Subcutaneous adipose tissue (tissue), 4 donors: ENCODE results near the gene LRRC9. TPM values are rescaled to one million over a fixed set of nuclear protein-coding genes. Genes with fewer than 3 reads are reported as not detected.

Experiments
- total RNA-seq, 4 donors: library from RNA; depleted of rRNA; stranded (reverse); fragments of >200 nt; gene quantifications; one replicate each; pipeline ENCODE4 v1.1.0, GENCODE V29; 2016
- TF ChIP-seq, protein P1 (sequence below): fragments of 450-650 bp; IDR thresholded peaks from one replicate; pipeline ENCODE4 v1.5.1; 2016; ENCODE audit warnings: low read depth, mild to moderate bottlenecking, control low read depth, antibody characterized with exemption, moderate library complexity

LRRC9 gene
- total RNA-seq, 4 donors from 2014 or later = 0.17 to 1.5 TPM; not detected in 2

DNA sequence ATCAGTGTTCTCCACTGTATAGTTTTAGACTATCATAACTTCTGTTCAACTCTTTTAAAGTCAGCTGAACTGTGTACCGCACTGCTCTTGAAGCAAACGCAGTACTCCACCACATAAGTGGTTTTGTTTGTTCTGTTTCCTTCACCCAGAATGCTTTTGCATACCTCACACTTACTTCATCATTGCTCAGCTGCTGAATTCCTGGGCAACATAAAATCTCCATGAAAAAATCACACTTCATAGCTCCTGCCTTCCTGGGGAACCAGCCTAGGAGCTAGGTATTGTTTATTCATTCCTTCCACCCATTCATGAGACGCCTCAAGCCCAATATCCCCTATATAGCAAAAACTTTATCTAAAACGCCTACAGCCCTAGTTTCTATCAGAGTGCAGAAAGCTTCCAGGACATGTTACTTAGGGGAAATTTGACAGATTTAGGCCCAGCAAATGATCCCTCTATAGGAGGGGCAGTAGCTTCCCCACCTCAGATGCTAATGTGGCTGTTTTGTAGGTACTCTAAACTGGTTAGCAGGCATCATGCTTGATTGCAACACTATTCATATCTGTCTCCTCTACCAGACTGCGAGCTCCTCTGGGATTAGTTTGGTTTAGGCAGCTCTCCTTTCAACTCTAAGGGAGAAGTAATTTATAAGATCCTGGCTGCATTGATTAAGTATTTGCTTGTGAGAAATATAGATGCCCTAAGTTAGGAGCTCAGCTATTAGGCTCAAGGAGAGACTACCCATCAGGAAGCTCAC lies 44.5 kb downstream of the LRRC9 start:
- TF ChIP-seq, protein P1, sequence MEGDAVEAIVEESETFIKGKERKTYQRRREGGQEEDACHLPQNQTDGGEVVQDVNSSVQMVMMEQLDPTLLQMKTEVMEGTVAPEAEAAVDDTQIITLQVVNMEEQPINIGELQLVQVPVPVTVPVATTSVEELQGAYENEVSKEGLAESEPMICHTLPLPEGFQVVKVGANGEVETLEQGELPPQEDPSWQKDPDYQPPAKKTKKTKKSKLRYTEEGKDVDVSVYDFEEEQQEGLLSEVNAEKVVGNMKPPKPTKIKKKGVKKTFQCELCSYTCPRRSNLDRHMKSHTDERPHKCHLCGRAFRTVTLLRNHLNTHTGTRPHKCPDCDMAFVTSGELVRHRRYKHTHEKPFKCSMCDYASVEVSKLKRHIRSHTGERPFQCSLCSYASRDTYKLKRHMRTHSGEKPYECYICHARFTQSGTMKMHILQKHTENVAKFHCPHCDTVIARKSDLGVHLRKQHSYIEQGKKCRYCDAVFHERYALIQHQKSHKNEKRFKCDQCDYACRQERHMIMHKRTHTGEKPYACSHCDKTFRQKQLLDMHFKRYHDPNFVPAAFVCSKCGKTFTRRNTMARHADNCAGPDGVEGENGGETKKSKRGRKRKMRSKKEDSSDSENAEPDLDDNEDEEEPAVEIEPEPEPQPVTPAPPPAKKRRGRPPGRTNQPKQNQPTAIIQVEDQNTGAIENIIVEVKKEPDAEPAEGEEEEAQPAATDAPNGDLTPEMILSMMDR = no peak

DNA sequence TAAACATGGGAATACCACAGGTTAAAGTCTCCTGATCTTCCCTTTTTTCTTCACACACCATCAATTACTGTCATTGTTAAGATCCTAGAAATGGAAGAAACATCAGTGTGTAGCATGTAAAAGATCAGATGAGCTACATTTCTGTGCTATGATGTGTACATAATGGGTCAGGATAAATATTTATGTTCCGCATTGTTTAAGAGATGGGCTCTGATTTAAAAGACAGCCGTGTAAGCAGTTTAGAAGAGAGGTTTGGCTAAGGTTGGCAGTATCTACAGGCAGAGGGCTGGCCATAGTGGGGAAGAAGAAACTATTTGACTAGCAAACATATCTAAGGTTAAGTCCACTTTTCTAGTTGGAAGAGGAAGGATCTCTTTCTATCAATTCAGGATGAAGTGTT lies 49.4 kb downstream of the LRRC9 start:
- TF ChIP-seq, protein P1 = no peak

DNA sequence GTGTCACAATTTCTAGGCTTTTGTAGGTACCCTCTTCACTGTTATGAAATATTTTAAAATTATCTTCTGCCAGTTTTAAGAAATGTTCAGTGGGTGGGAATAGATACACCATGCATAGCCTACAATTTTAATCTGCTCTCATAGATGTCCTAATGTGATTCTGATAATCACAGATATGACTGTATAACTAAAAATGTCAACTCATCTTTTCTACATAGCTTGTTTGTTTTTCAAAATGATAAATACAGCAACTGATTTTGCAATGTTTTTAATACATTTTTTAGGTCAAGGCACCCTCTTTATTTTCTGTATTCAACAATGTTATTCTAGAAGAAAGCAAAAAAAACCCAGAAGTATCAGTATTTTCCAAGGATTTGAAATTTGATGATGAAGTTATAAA lies 61.6 kb downstream of the LRRC9 start:
- TF ChIP-seq, protein P1 = no peak

DNA sequence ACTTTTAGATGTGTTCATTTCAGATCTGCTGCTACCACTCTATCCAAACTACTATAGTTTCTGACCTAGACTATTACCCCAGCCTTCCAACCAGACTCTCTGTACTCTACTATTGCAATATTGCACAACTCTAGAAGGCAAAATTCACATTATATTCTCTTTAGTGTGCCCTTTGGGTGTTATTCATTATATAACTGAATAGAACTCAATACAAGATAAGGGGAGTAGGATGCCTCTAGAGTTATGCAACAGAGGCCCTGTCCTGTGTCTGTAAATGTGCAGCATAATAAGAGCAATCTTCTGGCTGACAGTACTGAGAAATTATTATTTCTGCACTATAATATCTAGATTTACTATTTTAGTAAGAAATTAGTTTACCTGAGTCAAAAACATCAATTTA lies 63.1 kb downstream of the LRRC9 start:
- TF ChIP-seq, protein P1 = no peak

DNA sequence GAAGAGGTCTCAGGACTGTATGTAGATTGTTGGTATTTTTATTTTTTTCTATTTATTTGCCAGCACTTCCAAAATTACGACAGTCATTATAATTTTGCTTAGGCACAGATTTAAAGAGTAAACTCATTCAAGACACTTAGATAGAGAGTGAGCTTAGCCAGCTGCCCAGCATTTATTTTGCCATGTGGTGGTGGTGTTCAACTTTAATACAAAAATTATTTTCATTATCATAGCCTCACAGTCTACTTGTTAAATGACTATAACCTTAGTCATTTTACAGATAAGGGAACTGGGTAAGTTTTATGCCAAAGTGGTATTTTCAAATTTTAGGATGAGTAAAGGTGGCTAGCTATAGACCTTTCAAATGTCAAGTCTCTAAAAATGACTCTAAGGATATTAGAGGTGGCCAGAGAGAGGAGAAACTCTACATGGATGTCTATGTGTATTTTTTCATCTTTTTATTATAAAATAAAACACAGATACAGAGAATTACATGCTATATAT lies 66.7 kb downstream of the LRRC9 start:
- TF ChIP-seq, protein P1 = no peak

DNA sequence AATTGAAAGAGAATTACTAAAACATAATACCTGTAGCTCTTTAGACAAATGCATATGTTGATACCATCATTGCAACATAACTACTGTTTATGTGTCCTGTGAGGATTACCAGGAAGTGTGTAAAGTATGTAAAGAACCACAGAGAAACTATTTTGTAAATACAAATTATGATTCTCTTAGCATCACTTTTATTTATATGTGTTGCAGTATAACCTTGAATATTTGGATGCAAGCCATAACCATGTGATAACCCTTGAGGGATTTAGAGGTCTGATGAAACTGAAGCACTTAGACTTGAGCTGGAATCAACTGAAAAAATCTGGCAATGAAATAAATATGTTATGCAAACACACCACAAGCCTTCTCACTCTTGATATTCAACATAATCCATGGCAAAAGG lies 77.5 kb downstream of the LRRC9 start:
- TF ChIP-seq, protein P1 = no peak

DNA sequence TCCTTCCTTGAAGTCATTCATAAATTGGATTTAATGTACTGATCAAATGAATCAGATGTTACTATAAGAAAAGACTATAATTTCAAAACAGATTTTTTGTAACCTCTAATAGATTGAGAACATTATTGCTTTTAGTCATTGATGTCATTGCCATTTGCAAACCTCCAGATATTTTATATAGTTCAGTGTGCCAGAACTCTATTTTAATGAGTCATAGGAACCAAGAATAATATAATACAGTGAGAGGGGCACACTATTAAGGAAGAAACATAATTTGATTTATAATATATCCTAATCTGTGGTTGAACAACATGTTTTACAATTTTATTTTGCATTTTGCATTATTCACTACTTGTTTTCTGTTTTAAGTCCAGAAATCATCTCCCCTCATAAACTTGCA lies 78.0 kb downstream of the LRRC9 start:
- TF ChIP-seq, protein P1 = no peak
